Measurements from ENCODE around the gene ZFP92. TPM values are rescaled to one million over a fixed set of nuclear protein-coding genes. Genes with fewer than 3 reads are reported as not detected.

Gene ZFP92
- total and polyA plus RNA-seq, 2 of the 8 experiments (the other 6 are each of a cell fraction or from before 2014, with no cell fraction given) = 0.14 to 0.41 TPM

- TF ChIP-seq EZH2 (IDR thresholded peaks at IDR 0.05; ENCODE audit: low read depth, low read length, severe bottlenecking) = no peak
- no peak for TF ChIP-seq CHD1 (IDR thresholded peaks at IDR 0.05; ENCODE audit: low read depth, low read length)
- TF ChIP-seq POU5F1 (IDR thresholded peaks at IDR 0.05; ENCODE audit: low read depth, low read length) = no peak
- TF ChIP-seq CBX8 (IDR thresholded peaks at IDR 0.05; ENCODE audit: borderline replicate concordance, low read depth, low read length) = no peak
Measured at GRCh38 chrX:153450114-153450948, 39.1 kb downstream of the ZFP92 start (continued).

Data from H1 (cell line).